ENCODE measurements around the gene RBM4. TPM values are rescaled to one million over a fixed set of nuclear protein-coding genes. Genes with fewer than 3 reads are reported as not detected.

The RBM4 gene
- total and polyA plus RNA-seq, 2 of the 13 experiments (the other 11 are each of a cell fraction or from before 2014, with no cell fraction given): 126 to 136 TPM

- no peak for TF ChIP-seq HMGXB4 (CRISPR knock-in tag; IDR thresholded peaks at IDR 0.05; ENCODE audit: borderline replicate concordance in 1 of 2, low read depth in 1 of 2)
- TF ChIP-seq ZNF784 (CRISPR knock-in tag; IDR thresholded peaks at IDR 0.05; ENCODE audit: borderline replicate concordance): no peak
- no peak for TF ChIP-seq ZNF292 (CRISPR knock-in tag; IDR thresholded peaks at IDR 0.05; ENCODE audit: borderline replicate concordance, low read depth)
- no peak for TF ChIP-seq XBP1 (CRISPR knock-in tag; IDR thresholded peaks at IDR 0.05)
- TF ChIP-seq HES4 (CRISPR knock-in tag; IDR thresholded peaks at IDR 0.05; ENCODE audit: borderline replicate concordance): no peak
- TF ChIP-seq NFKB2 (CRISPR knock-in tag; IDR thresholded peaks at IDR 0.05; ENCODE audit: borderline replicate concordance): no peak
- no peak for TF ChIP-seq EED (CRISPR knock-in tag; IDR thresholded peaks at IDR 0.05)
- no peak for TF ChIP-seq HMGXB3 (CRISPR knock-in tag; IDR thresholded peaks at IDR 0.05; ENCODE audit: borderline replicate concordance)
- TF ChIP-seq SMAD9 (CRISPR knock-in tag; IDR thresholded peaks at IDR 0.05): no peak
- no peak for TF ChIP-seq NFAT5 (CRISPR knock-in tag; IDR thresholded peaks at IDR 0.05)
- TF ChIP-seq ZNF775 (CRISPR knock-in tag; IDR thresholded peaks at IDR 0.05; ENCODE audit: borderline replicate concordance): no peak
- TF ChIP-seq ZBTB1 (CRISPR knock-in tag; IDR thresholded peaks at IDR 0.05; ENCODE audit: borderline replicate concordance): no peak
- TF ChIP-seq POLR2AphosphoS2 (IDR thresholded peaks at IDR 0.05; ENCODE audit: low read depth, low read length): no peak
- TF ChIP-seq HNRNPL (IDR thresholded peaks at IDR 0.05; ENCODE audit: low read depth, low read length): no peak
- no peak for TF ChIP-seq RORA (CRISPR knock-in tag; IDR thresholded peaks at IDR 0.05)
- TF ChIP-seq TCF7L2 (IDR thresholded peaks at IDR 0.05; ENCODE audit: low read depth, low read length): no peak
These were observed 47.3 kb upstream of the RBM4 start (continued) for GRCh38 chr11:66591175-66591574.

All from HepG2 (cell line).